Measurements from ENCODE around the gene ENTREP3. TPM values are rescaled to one million over a fixed set of nuclear protein-coding genes. Genes with fewer than 3 reads are reported as not detected.

The ENTREP3 gene
- total RNA-seq, 4 donors from 2014 or later = 5.8 to 20.7 (median 15.4) TPM

DNA sequence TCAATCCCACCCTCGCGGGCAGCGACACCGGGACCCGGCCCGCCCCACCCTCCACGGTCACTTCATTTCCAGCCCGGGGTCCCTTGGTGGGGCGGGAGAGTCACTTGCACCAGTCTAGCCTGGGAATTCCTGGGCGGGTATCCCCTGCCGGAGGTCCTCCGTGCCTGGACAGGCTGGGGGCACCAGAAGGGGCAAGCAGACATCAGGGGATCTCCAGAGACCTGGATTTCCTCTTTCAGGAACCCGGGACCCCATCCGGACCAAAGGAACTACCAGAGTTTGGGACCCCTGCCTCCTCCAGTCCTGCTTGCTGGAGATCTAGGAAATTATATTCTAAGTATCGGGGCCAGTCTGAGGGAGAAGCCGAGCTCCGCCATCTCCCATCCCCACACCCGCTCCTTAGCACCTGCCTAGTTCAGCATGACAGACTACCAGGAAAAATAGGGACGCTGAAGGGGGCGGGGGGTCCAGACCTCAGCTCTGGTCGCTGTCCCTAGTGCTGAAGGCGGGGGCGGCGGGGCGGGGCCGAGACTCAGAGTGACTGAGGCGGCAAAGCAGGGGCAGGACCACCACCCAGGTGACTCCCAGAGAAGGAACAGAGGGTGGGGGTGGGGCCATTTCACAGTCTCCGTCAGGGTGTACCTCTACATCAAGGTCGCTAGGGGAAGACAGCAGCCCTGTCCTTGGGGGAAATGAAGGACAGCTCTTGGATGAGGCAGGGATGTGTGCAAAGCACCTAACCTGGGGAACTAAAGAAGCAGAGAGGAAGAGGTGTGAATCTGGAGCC, 22.8 kb upstream of the ENTREP3 start:
- no peaks in the 10 kb centered on the region for H3K9me3 ChIP-seq
- H3K27me3 ChIP-seq = no peaks in the 10 kb centered on the region
- peak; percentile 66 to 83 (median 78) for DNase-seq
- H3K4me1 ChIP-seq = peaks cover 0 to 21% (median 2%) of the 10 kb centered on the region in 4 donors
- H3K36me3 ChIP-seq = peaks cover 0 to 4% (median 0%) of the 10 kb centered on the region in 3 donors
- H3K27ac ChIP-seq = peak overlapping the region; percentile 64 to 78 (median 66)
- no peak for TF ChIP-seq POLR2A (IDR thresholded peaks at IDR 0.05)
- TF ChIP-seq, protein P1, sequence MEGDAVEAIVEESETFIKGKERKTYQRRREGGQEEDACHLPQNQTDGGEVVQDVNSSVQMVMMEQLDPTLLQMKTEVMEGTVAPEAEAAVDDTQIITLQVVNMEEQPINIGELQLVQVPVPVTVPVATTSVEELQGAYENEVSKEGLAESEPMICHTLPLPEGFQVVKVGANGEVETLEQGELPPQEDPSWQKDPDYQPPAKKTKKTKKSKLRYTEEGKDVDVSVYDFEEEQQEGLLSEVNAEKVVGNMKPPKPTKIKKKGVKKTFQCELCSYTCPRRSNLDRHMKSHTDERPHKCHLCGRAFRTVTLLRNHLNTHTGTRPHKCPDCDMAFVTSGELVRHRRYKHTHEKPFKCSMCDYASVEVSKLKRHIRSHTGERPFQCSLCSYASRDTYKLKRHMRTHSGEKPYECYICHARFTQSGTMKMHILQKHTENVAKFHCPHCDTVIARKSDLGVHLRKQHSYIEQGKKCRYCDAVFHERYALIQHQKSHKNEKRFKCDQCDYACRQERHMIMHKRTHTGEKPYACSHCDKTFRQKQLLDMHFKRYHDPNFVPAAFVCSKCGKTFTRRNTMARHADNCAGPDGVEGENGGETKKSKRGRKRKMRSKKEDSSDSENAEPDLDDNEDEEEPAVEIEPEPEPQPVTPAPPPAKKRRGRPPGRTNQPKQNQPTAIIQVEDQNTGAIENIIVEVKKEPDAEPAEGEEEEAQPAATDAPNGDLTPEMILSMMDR (IDR thresholded peaks at IDR 0.05) = peak in 4 of 6 experiments; percentile 26 to 57 (median 49)
- peak overlapping the region; percentile 60 to 85 (median 76) for H3K4me3 ChIP-seq

DNA sequence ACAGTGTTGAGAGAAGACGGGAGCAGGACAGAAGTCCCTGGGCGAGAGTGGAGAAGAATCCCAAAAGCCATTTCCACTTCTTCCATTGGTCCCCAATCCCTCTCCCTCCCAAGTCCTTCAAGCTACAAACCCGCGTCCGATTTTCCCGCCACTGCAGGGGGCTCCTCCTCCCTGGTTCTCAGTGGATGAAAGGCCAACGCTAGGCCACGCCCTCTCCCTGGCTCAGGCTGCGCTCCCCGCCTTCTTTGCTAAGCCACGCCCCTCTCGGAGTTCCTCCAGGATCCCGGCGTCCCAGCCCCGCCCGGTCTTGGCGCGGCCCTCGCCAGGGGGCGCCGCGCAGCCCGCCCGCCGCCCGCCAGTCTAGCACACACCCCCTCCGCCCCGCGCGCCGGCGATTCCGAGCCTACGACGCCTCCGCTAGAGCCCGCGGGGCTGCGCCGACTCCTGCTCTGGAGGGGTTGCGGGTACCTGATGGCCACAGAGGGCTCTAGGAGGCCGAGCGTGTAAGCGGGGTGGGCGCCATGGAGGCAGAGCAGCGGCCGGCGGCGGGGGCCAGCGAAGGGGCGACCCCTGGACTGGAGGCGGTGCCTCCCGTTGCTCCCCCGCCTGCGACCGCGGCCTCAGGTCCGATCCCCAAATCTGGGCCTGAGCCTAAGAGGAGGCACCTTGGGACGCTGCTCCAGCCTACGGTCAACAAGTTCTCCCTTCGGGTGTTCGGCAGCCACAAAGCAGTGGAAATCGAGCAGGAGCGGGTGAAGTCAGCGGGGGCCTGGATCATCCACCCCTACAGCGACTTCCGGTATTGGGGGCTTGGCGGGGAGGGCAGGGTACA, 22.0 kb upstream of the ENTREP3 start, which contains the start of gene HCN3:
HCN3 (plus strand) TSS at position 394 of the 832 bp plus-strand sequence; CDS start at position 522, 128 bp downstream.
- H3K27ac ChIP-seq = peak within 1 kb of the TSS; percentile 64 to 78 (median 66)
- no peaks in the 10 kb centered on the region for H3K27me3 ChIP-seq
- H3K9me3 ChIP-seq = no peaks in the 10 kb centered on the region
- peaks cover 0 to under 1% (median 0%) of the 10 kb centered on the region in 3 donors for H3K36me3 ChIP-seq
- peaks cover 0 to 26% (median 5%) of the 10 kb centered on the region in 4 donors for H3K4me1 ChIP-seq
- TF ChIP-seq, protein P1 (IDR thresholded peaks at IDR 0.05) = peak; percentile 43 to 85 (median 79)
- TF ChIP-seq POLR2A (IDR thresholded peaks at IDR 0.05) = peak in 1 of 2 donors; percentile 25
- DNase-seq = peak; percentile 97 to 99 (median 99)
- peak within 1 kb of the TSS; percentile 60 to 85 (median 76) for H3K4me3 ChIP-seq

DNA sequence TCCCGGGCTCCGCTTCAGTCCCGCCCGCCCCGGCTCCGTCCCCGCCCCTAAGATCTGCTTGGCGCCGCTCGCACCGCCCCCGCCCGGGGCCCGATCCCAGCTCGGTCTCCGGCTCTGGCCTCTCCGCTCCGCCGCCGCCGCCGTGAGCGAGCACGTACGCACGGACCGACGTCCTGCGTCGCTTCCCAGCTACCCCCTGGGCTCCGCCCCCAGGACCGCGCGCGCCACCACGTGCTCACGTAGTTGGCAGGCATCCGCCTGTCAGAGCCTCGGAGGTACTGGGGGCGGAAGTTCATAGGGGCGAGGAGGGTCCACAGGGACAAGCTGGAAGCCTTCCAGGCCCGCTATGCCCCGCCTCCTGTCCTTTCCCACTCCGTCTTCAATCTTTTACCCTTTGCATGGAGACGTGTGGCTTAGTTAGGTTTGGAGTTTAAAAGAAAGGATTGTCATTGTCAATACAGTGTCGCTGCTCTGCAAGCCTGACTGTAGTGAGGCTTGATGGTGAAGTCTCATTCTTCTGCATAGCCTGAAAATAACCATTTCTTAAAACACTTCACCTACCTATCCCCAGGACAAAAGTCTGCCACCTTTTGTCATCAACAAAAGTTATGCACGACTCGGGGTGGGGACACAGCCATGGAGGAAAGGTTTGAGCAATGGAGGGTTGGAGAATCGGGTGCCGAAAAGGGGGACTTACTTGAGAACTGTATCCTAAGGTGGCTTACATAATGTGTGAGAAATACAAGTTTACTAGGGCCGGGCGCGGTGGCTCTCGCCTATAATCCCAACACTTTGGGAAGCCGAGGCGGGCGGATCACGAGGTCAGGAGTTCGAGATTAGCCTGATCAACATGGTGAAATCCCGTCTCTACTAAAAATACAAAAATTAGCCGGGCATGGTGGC, 18.3 kb upstream of the ENTREP3 start, which contains the start of gene CLK2:
CLK2 (minus strand) TSS at position 162 of the 903 bp plus-strand sequence. CDS start 2,527 bp downstream, outside the sequence.
- TF ChIP-seq, protein P1 (IDR thresholded peaks at IDR 0.05) = peak in 1 of 6 experiments; percentile 6
- peak; percentile 65 to 84 for TF ChIP-seq POLR2A (IDR thresholded peaks at IDR 0.05)
- H3K9me3 ChIP-seq = no peaks in the 10 kb centered on the region
- peak within 1 kb of the TSS; percentile 68 to 96 (median 74) for H3K4me3 ChIP-seq
- H3K27ac ChIP-seq = peak within 1 kb of the TSS; percentile 95 to 99 (median 97)
- H3K36me3 ChIP-seq = peaks cover 0 to 30% (median 4%) of the 10 kb centered on the region in 3 donors
- no peaks in the 10 kb centered on the region for H3K27me3 ChIP-seq
- peak; percentile 94 to 98 (median 97) for DNase-seq
- H3K4me1 ChIP-seq = peaks cover 0 to 33% (median 8%) of the 10 kb centered on the region in 4 donors

DNA sequence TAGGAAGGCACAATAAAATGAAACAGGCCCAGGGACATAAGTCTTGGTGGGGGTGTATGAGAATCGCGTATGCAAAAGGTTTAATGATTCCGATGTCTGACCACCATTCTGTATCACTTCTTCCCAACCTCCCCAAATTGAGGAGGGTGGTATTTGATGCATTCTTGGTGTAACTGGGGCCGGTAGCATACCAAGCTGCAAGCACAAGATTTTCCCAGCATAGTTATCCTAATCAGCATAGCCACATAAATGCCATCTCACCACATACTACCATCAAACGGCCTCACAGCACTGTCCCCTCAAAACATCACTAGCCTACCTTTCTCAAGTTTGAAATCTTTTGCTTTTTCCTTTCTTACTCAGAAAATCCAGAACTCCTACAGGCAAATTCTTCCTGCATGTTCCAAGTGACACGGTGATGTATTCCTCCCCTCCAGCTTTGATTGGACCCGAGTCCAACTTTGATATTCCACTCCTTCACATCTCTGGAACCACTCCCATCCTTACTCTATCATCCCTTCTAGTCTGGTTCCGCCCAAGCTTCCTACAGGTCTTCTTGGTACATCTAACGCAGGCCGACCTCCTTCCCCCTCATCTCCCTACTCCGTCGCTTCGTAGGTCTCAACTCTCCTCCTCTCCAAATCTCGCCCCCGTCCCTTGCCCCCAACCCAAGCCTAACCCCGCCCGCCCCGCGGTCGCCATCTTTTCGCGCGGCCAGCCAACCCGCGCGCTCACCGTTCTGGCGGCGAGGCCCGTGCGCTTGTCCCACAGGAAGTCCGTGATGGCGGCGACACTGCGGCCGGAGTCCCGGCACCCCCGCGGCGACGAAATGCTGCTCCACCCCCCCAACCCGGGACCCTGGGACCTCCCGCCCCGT, 17.4 kb upstream of the ENTREP3 start:
- Histone ChIP-seq H3K27me3 (no peaks in the 10 kb centered on the region), H3K36me3 (peaks cover 0 to 39% (median 4%) of the 10 kb centered on the region in 3 donors), H3K4me3 (peak overlapping the region; percentile 68 to 96 (median 74)), H3K9me3 (no peaks in the 10 kb centered on the region), H3K27ac (peak overlapping the region; percentile 95 to 99 (median 97)), H3K4me1 (peaks cover 0 to 24% (median 6%) of the 10 kb centered on the region in 4 donors)
- DNase-seq = no peak
- TF ChIP-seq, protein P1 (IDR thresholded peaks at IDR 0.05) = no peak
